ENCODE results near the gene MLIP.

- TF ChIP-seq CTCF (IDR thresholded peaks at IDR 0.05) (no peak), POLR2A (IDR thresholded peaks at IDR 0.05) (no peak)
Measured at GRCh38 chr6:54108271-54108670, 3.0 kb upstream of the MLIP start.
